Vagina (tissue), 2 donors: ENCODE data around the gene FCN3.

ENCODE experiments used
- POLR2A ChIP-seq, 2 donors: fragments of 450-650 bp; IDR thresholded peaks; one replicate each; pipeline ENCODE4 v1.6.1; 2017; ENCODE audit warnings: antibody characterized with exemption in 2 of 2, mild to moderate bottlenecking in 2 of 2, moderate library complexity in 2 of 2
- TF ChIP-seq, protein P1 (sequence below), 3 experiments: fragments of 450-650 bp in 2 of 3; fragments of 200-600 bp in 1 of 3; sonication (generic) in 1 of 3; IDR thresholded peaks; one replicate each; pipeline ENCODE4 v1.5.1; 2017 to 2019; ENCODE audit warnings: antibody characterized with exemption in 3 of 3, mild to moderate bottlenecking in 2 of 3, moderate library complexity in 2 of 3

GRCh38 chr1:27351541-27352107 lies 23.0 kb downstream of the FCN3 start:
- TF ChIP-seq POLR2A (IDR thresholded peaks at IDR 0.05) = no peak
- TF ChIP-seq, protein P1, sequence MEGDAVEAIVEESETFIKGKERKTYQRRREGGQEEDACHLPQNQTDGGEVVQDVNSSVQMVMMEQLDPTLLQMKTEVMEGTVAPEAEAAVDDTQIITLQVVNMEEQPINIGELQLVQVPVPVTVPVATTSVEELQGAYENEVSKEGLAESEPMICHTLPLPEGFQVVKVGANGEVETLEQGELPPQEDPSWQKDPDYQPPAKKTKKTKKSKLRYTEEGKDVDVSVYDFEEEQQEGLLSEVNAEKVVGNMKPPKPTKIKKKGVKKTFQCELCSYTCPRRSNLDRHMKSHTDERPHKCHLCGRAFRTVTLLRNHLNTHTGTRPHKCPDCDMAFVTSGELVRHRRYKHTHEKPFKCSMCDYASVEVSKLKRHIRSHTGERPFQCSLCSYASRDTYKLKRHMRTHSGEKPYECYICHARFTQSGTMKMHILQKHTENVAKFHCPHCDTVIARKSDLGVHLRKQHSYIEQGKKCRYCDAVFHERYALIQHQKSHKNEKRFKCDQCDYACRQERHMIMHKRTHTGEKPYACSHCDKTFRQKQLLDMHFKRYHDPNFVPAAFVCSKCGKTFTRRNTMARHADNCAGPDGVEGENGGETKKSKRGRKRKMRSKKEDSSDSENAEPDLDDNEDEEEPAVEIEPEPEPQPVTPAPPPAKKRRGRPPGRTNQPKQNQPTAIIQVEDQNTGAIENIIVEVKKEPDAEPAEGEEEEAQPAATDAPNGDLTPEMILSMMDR (IDR thresholded peaks at IDR 0.05) = no peak
